ENCODE results near the gene KMT5B. TPM values are rescaled to one million over a fixed set of nuclear protein-coding genes. Genes with fewer than 3 reads are reported as not detected.

The KMT5B gene
- total RNA-seq, 1 experiment from 2014 or later = 35.1 TPM

- H3K79me2 ChIP-seq (ENCODE audit: insufficient read depth, low read length) = no peaks in the 10 kb centered on the region
- ChIA-PET CTCF (no interaction called here), RAD21 (ENCODE audit: low non-redundant PET in 1 of 2, low total read pairs in 2 of 2, uncharacterized antibody in 2 of 2, unreplicated experiment in 2 of 2) (no interaction called here), POLR2A (no interaction called here)
- no TSS peak for BruUV-seq (replicated peaks)
- no peak overlapping the region for H3K4me2 ChIP-seq (ENCODE audit: low read length)
- no peak for DNase-seq (ENCODE audit: low read depth, low spot score)
- TF ChIP-seq POLR2A (IDR thresholded peaks at IDR 0.05; ENCODE audit: borderline replicate concordance, extremely low read depth, insufficient read depth, insufficient read length) (no peak), ZFX (IDR thresholded peaks at IDR 0.05) (no peak), CEBPB (IDR thresholded peaks at IDR 0.05; ENCODE audit: low read depth) (no peak), FOSL1 (IDR thresholded peaks at IDR 0.05; ENCODE audit: low read depth) (no peak), REST (IDR thresholded peaks at IDR 0.05; ENCODE audit: low read depth) (no peak), SRF (IDR thresholded peaks at IDR 0.05; ENCODE audit: low read depth) (no peak), CTCF (IDR thresholded peaks at IDR 0.05 in 2 of 3, conservative IDR thresholded peaks at IDR 0.05 in 1 of 3; ENCODE audit: borderline replicate concordance in 1 of 3, insufficient read depth in 1 of 3, low read depth in 2 of 3, low read length in 2 of 3) (no peak), EZH2 (IDR thresholded peaks at IDR 0.05) (no peak), ELF1 (IDR thresholded peaks at IDR 0.05; ENCODE audit: borderline replicate concordance, low read depth) (no peak), EGR1 (IDR thresholded peaks at IDR 0.05; ENCODE audit: low read depth) (no peak), POLR2AphosphoS5 (IDR thresholded peaks at IDR 0.05; ENCODE audit: low read depth, low read length) (no peak), CBX3 (IDR thresholded peaks at IDR 0.05; ENCODE audit: low read depth) (no peak), ZNF274 (IDR thresholded peaks at IDR 0.05; ENCODE audit: low read depth, low read length) (no peak), YY1 (IDR thresholded peaks at IDR 0.05; ENCODE audit: extremely low read depth, insufficient replicate concordance, low read depth, low read length) (no peak), SP1 (IDR thresholded peaks at IDR 0.05; ENCODE audit: low read depth) (no peak), RAD21 (IDR thresholded peaks at IDR 0.05; ENCODE audit: low read depth) (no peak), EZH2phosphoT487 (IDR thresholded peaks at IDR 0.05; ENCODE audit: borderline replicate concordance) (no peak), ATF3 (IDR thresholded peaks at IDR 0.05) (no peak), ZBTB33 (IDR thresholded peaks at IDR 0.05; ENCODE audit: extremely low read depth, insufficient replicate concordance, low read length) (no peak), MAX (IDR thresholded peaks at IDR 0.05) (no peak)
- H3K9ac ChIP-seq (ENCODE audit: low read length) = no peak overlapping the region
- H2AFZ ChIP-seq (ENCODE audit: low read depth, low read length, poor library complexity, severe bottlenecking) = no peak overlapping the region
- H4K20me1 ChIP-seq (ENCODE audit: insufficient read depth) = no peaks in the 10 kb centered on the region
- no peaks in the 10 kb centered on the region for H3K9me3 ChIP-seq (ENCODE audit: control insufficient read depth in 1 of 2, insufficient read depth in 1 of 2, low read depth in 1 of 2, low read length in 2 of 2)
- no peaks in the 10 kb centered on the region for H3K9me2 ChIP-seq (ENCODE audit: insufficient read depth)
- intact Hi-C loops (cut with micrococcal nuclease) = no loop called here
- H3K27ac ChIP-seq (ENCODE audit: low read depth, low read length) = no peak overlapping the region
- no peak for ATAC-seq
- no peak overlapping the region for H3K4me3 ChIP-seq (replicated peaks in 1 of 2; ENCODE audit: low read depth in 1 of 2, low read length in 2 of 2)
- no peaks in the 10 kb centered on the region for H3K27me3 ChIP-seq (ENCODE audit: insufficient read depth, low read length)
- no peaks in the 10 kb centered on the region for H3K36me3 ChIP-seq (ENCODE audit: control insufficient read depth in 1 of 2, insufficient read depth in 2 of 2, low read length in 2 of 2)
- peaks cover 3 to 17% of the 10 kb centered on the region in 2 experiments; a peak in 3 of 4 replicates for H3K4me1 ChIP-seq (ENCODE audit: control insufficient read depth in 1 of 2, insufficient read depth in 2 of 2, low read length in 2 of 2)
Observed at GRCh38 chr11:68254421-68254820, 41.3 kb upstream of the KMT5B start.

Measured in HCT116 (cell line).